WERI-Rb-1 (cell line): ENCODE data around the gene SNX24.
"Not testable (repeated sequence)": the region's sequence is repeated elsewhere in the genome, so short reads cannot be mapped to it uniquely, and the experiment has no call there.

Experiments used
- DNase-seq: peaks from one replicate; pipeline ENCODE4 v3.0.0-alpha.2; 2020
- H3K27ac ChIP-seq: fragments of 250-450 bp; sonication (Bioruptor Pico); 2 replicates; pipeline ENCODE4 v1.5.1; 2020; ENCODE audit warnings: mild to moderate bottlenecking, moderate library complexity
- H3K27me3 ChIP-seq: fragments of 250-450 bp; sonication (Bioruptor Pico); 2 replicates; pipeline ENCODE4 v1.5.1; 2021; ENCODE audit warnings: mild to moderate bottlenecking, low read depth, moderate library complexity; ENCODE audit not compliant: insufficient read depth, severe bottlenecking
- H3K36me3 ChIP-seq: fragments of 250-450 bp; sonication (Bioruptor Pico); 2 replicates; pipeline ENCODE4 v1.5.1; 2020; ENCODE audit warnings: mild to moderate bottlenecking, moderate library complexity
- H3K4me3 ChIP-seq: 2 replicates; pipeline ENCODE4 v1.5.1; 2011; ENCODE audit warnings: low read depth, mild to moderate bottlenecking, control low read depth, low read length
- H3K9me3 ChIP-seq: fragments of 250-450 bp; sonication (Bioruptor Pico); 2 replicates; pipeline ENCODE4 v1.5.1; 2021; ENCODE audit warnings: mild to moderate bottlenecking, moderate library complexity; ENCODE audit not compliant: severe bottlenecking
- CTCF ChIP-seq: IDR thresholded peaks from 2 replicates; pipeline ENCODE4 v1.5.1; 2011; ENCODE audit warnings: low read depth, mild to moderate bottlenecking, control low read depth, inconsistent platforms, low read length

The SNX24 gene

GRCh38 chr5:122957457-122957856 is 112.0 kb downstream of the SNX24 start:
- no peak overlapping the region for H3K4me3 ChIP-seq
- DNase-seq: no peak
- H3K36me3 ChIP-seq: no peaks in the 10 kb centered on the region
- H3K9me3 ChIP-seq: no peaks in the 10 kb centered on the region
- H3K27me3 ChIP-seq: no peaks in the 10 kb centered on the region
- no peak for TF ChIP-seq CTCF
- H3K27ac ChIP-seq: no peak overlapping the region

GRCh38 chr5:122959740-122960445 is 114.5 kb downstream of the SNX24 start:
- no peak overlapping the region for H3K4me3 ChIP-seq
- H3K27ac ChIP-seq: no peak overlapping the region
- no peaks in the 10 kb centered on the region for H3K9me3 ChIP-seq
- no peak for DNase-seq
- no peaks in the 10 kb centered on the region for H3K27me3 ChIP-seq
- H3K36me3 ChIP-seq: no peaks in the 10 kb centered on the region
- TF ChIP-seq CTCF: no peak

- H3K36me3 ChIP-seq: no peaks in the 10 kb centered on the region
- no peak for TF ChIP-seq CTCF
- no peaks in the 10 kb centered on the region for H3K9me3 ChIP-seq
- H3K27me3 ChIP-seq: no peaks in the 10 kb centered on the region
- H3K27ac ChIP-seq: no peak overlapping the region
- H3K4me3 ChIP-seq: no peak overlapping the region
- no peak for DNase-seq
Measured at GRCh38 chr5:122963305-122963704, 117.9 kb downstream of the SNX24 start.

- peak; percentile 34 for DNase-seq
- Histone ChIP-seq H3K36me3 (no peaks in the 10 kb centered on the region), H3K4me3 (no peak overlapping the region), H3K27me3 (no peaks in the 10 kb centered on the region), H3K9me3 (no peaks in the 10 kb centered on the region), H3K27ac (no peak overlapping the region)
- no peak for TF ChIP-seq CTCF
Measured at GRCh38 chr5:122965111-122965510, 119.7 kb downstream of the SNX24 start.

- no peaks in the 10 kb centered on the region for H3K27me3 ChIP-seq
- H3K27ac ChIP-seq: no peak overlapping the region
- no peak overlapping the region for H3K4me3 ChIP-seq
- H3K9me3 ChIP-seq: no peaks in the 10 kb centered on the region
- TF ChIP-seq CTCF: no peak
- no peak for DNase-seq
- no peaks in the 10 kb centered on the region for H3K36me3 ChIP-seq
Measured at GRCh38 chr5:122967085-122967484, 121.7 kb downstream of the SNX24 start.

- DNase-seq: no peak
Measured at GRCh38 chr5:122967625-122968024, 122.2 kb downstream of the SNX24 start.

GRCh38 chr5:122968056-122968455 is 122.6 kb downstream of the SNX24 start:
- DNase-seq, H3K9me3 ChIP-seq, H3K27ac ChIP-seq, H3K4me3 ChIP-seq, H3K27me3 ChIP-seq, H3K36me3 ChIP-seq: not testable (repeated sequence)

More at GRCh38 chr5:122967625-122968024, 122.2 kb downstream of the SNX24 start:
- H3K27me3 ChIP-seq: no peaks in the 10 kb centered on the region
- no peaks in the 10 kb centered on the region for H3K9me3 ChIP-seq
- no peak for TF ChIP-seq CTCF
- H3K27ac ChIP-seq: no peak overlapping the region
- no peaks in the 10 kb centered on the region for H3K36me3 ChIP-seq
- no peak overlapping the region for H3K4me3 ChIP-seq
